IMR-90 (cell line): ENCODE data around the gene AIRE. TPM values are rescaled to one million over a fixed set of nuclear protein-coding genes. Genes with fewer than 3 reads are reported as not detected.
A peak's percentile ranks its signal among the peaks of the same experiment; 100 is the strongest.
"Not testable (repeated sequence)": the region's sequence is repeated elsewhere in the genome, so short reads cannot be mapped to it uniquely, and the experiment has no call there.

Experiments used
- ATAC-seq: fragments of 200-7000 bp; cut with Tn5 transposase; 2 replicates; pipeline ENCODE4 v1.9.1; 2020; ENCODE audit warnings: low read depth, mild to moderate bottlenecking, moderate library complexity
- BruUV-seq: library from RNA; stranded (reverse); fragments of 400-500 nt; replicated peaks from 2 replicates; lab custom pipeline; 2021; lab: Mats Ljungman, UMichigan
- CTCF ChIA-PET: fragments of 300-600 bp; formaldehyde crosslinking; extraction: SDS; loops from one replicate; lab custom pipeline; 2021; ENCODE audit warnings: antibody characterized with exemption; lab: Yijun Ruan, JAX
- POLR2A ChIA-PET: fragments of 300-600 bp; sonication (Branson Sonifier 250); formaldehyde crosslinking; loops from one replicate; lab custom pipeline; 2022; ENCODE audit warnings: antibody characterized with exemption; ENCODE audit not compliant: unreplicated experiment; lab: Charles Lee
- DNase-seq: peaks from one replicate; pipeline ENCODE4 v3.0.0; 2013
- H2AFZ ChIP-seq: replicated peaks from 2 replicates; pipeline ENCODE3; 2013; ENCODE audit warnings: low read length, mild to moderate bottlenecking; ENCODE audit not compliant: poor library complexity
- H2AK5ac ChIP-seq: 2 replicates; pipeline ENCODE4 v1.6.1; 2013; ENCODE audit warnings: low read depth, low read length, inconsistent platforms
- H2AK9ac ChIP-seq: replicated peaks from 2 replicates; pipeline ENCODE3; 2013; ENCODE audit warnings: mild to moderate bottlenecking, low read depth, low read length, moderate library complexity; ENCODE audit not compliant: poor library complexity
- H2BK120ac ChIP-seq: 2 replicates; pipeline ENCODE4 v1.6.1; 2013; ENCODE audit warnings: low read depth, low read length, inconsistent platforms
- H2BK15ac ChIP-seq: 3 replicates; pipeline ENCODE4 v1.6.1; 2013; ENCODE audit warnings: low read depth, low read length, inconsistent platforms
- H2BK20ac ChIP-seq: 2 replicates; pipeline ENCODE4 v1.6.1; 2013; ENCODE audit warnings: low read depth, mild to moderate bottlenecking, inconsistent platforms, low read length, moderate library complexity
- H2BK5ac ChIP-seq: 2 replicates; pipeline ENCODE4 v1.6.1; 2013; ENCODE audit warnings: mild to moderate bottlenecking, low read depth, low read length, inconsistent platforms; ENCODE audit not compliant: poor library complexity, severe bottlenecking
- H3K14ac ChIP-seq: replicated peaks from 2 replicates; pipeline ENCODE4 v1.6.1; 2013; ENCODE audit warnings: low read depth, low read length, inconsistent platforms
- H3K18ac ChIP-seq: 2 replicates; pipeline ENCODE4 v1.6.1; 2013; ENCODE audit warnings: low read depth, low read length, control low read depth
- H3K23ac ChIP-seq: 2 replicates; pipeline ENCODE4 v1.6.1; 2013; ENCODE audit warnings: low read depth, low read length, inconsistent platforms
- H3K27ac ChIP-seq: 2 replicates; pipeline ENCODE4 v1.5.1; 2013; ENCODE audit warnings: mild to moderate bottlenecking, control low read depth, low read length; ENCODE audit not compliant: insufficient read depth
- H3K27me3 ChIP-seq: 2 replicates; pipeline ENCODE4 v1.6.1; 2013; ENCODE audit warnings: low read length; ENCODE audit not compliant: control insufficient read depth, insufficient read depth
- H3K36me3 ChIP-seq: 2 replicates; pipeline ENCODE4 v1.6.1; 2013; ENCODE audit warnings: low read length, mixed read lengths; ENCODE audit not compliant: control insufficient read depth, insufficient read depth
- H3K4ac ChIP-seq: 2 replicates; pipeline ENCODE4 v1.6.1; 2013; ENCODE audit warnings: low read depth, low read length, inconsistent platforms
- H3K4me1 ChIP-seq: 2 replicates; pipeline ENCODE4 v1.6.1; 2013; ENCODE audit warnings: low read length, mixed read lengths; ENCODE audit not compliant: control insufficient read depth, insufficient read depth
- H3K4me2 ChIP-seq: 2 replicates; pipeline ENCODE4 v1.6.1; 2013; ENCODE audit warnings: low read depth, mild to moderate bottlenecking, control low read depth, low read length, moderate library complexity
- H3K4me3 ChIP-seq: 2 replicates; pipeline ENCODE4 v1.5.1; 2013; ENCODE audit warnings: low read depth, mild to moderate bottlenecking, control low read depth, low read length, moderate library complexity; ENCODE audit not compliant: insufficient read depth
- H3K56ac ChIP-seq: 2 replicates; pipeline ENCODE4 v1.6.1; 2013; ENCODE audit warnings: low read length, inconsistent platforms; ENCODE audit not compliant: insufficient read depth; ENCODE audit errors: extremely low read depth
- H3K79me1 ChIP-seq, 2 experiments: 2 replicates each; pipeline ENCODE4 v1.6.1; 2013; ENCODE audit warnings: low read length in 2 of 2, inconsistent platforms in 1 of 2, low read depth in 1 of 2
- H3K9ac ChIP-seq: 2 replicates; pipeline ENCODE4 v1.6.1; 2013; ENCODE audit warnings: low read depth, low read length, control low read depth
- H3K9me1 ChIP-seq: 2 replicates; pipeline ENCODE4 v1.6.1; 2013; ENCODE audit warnings: low read length, inconsistent platforms; ENCODE audit not compliant: insufficient read depth
- H3K9me3 ChIP-seq: 2 replicates; pipeline ENCODE4 v1.6.1; 2013; ENCODE audit warnings: low read length; ENCODE audit not compliant: control insufficient read depth, insufficient read depth
- H4K20me1 ChIP-seq: 2 replicates; pipeline ENCODE4 v1.6.1; 2013; ENCODE audit warnings: low read length, inconsistent platforms; ENCODE audit not compliant: insufficient read depth
- H4K5ac ChIP-seq: 2 replicates; pipeline ENCODE4 v1.6.1; 2013; ENCODE audit warnings: mild to moderate bottlenecking, low read depth, low read length, control low read depth
- H4K8ac ChIP-seq, 2 experiments: 2 replicates each; pipeline ENCODE4 v1.6.1; 2013; ENCODE audit warnings: low read depth in 2 of 2, low read length in 2 of 2, control low read depth in 1 of 2, inconsistent platforms in 1 of 2
- H4K91ac ChIP-seq: 2 replicates; pipeline ENCODE4 v1.6.1; 2013; ENCODE audit warnings: low read depth, low read length, inconsistent platforms; ENCODE audit not compliant: insufficient read depth
- MAFK ChIP-seq: IDR thresholded peaks from 2 replicates; pipeline ENCODE4 v1.6.1; 2012; ENCODE audit warnings: low read depth, low read length, improper control_type of control experiment
- NFE2L2 ChIP-seq: fragments of 150-350 bp; IDR thresholded peaks from 2 replicates; pipeline ENCODE4 v1.6.1; 2016; ENCODE audit warnings: low read depth, mild to moderate bottlenecking, low read length
- POLR2A ChIP-seq: IDR thresholded peaks from 2 replicates; pipeline ENCODE4 v1.6.1; 2012; ENCODE audit warnings: mild to moderate bottlenecking, low read depth, low read length
- WGBS, 2 experiments: methylation state at CpG; one replicate each; pipeline versions ENCODE4 v1.1.5 to v1.1.7; 2013; ENCODE audit warnings: missing lambda C conversion rate in 2 of 2; ENCODE audit not compliant: insufficient read length in 1 of 2; ENCODE audit errors: extremely low coverage in 2 of 2; 5-methylcytosine and 5-hydroxymethylcytosine counted together
- dilution Hi-C: fragments of 300-500 bp; cut with HindIII; formaldehyde crosslinking; loops from one replicate; pipeline ENCODE4 v1.14.3; 2018; ENCODE audit warnings: low sequenced_read_pairs; ENCODE audit not compliant: unreplicated experiment
- in situ Hi-C: fragments of 300-500 bp; cut with MboI; formaldehyde crosslinking; loops from 3 replicates; pipeline ENCODE4 v1.14.3; 2019; ENCODE audit warnings: low sequenced_read_pairs, inconsistent platforms, mixed read lengths
- intact Hi-C: fragments of 100-400 bp; cut with micrococcal nuclease; formaldehyde crosslinking; loops from 2 replicates; pipeline ENCODE4 v1.10.0; 2022
- polyA plus RNA-seq, 3 experiments: library from polyadenylated mRNA; depleted of rRNA; stranded (reverse); fragments of >200 nt; gene quantifications; 2 replicates each; pipeline ENCODE4 v1.2.3, GENCODE V29; 2012; ENCODE audit warnings: low replicate concordance in 1 of 3
- total RNA-seq: library from RNA; depleted of rRNA; stranded (reverse); fragments of >200 nt; gene quantifications from 2 replicates; pipeline ENCODE4 v1.2.3, GENCODE V29; 2012

The AIRE gene
- total and polyA plus RNA-seq, 2 of the 4 experiments (the other 2 are of a cell fraction), result 0.05 TPM; not detected in 1

- no peak overlapping the region for H2BK15ac ChIP-seq
- H3K27me3 ChIP-seq, result no peaks in the 10 kb centered on the region
- DNase-seq, result no peak
- H3K27ac ChIP-seq, result no peak overlapping the region
- H2BK120ac ChIP-seq, result no peak overlapping the region
- no peaks in the 10 kb centered on the region for H3K9me1 ChIP-seq
- H3K9ac ChIP-seq, result no peak overlapping the region
- no peak overlapping the region for H4K5ac ChIP-seq
- no peak for ATAC-seq
- ChIA-PET POLR2A (no interaction called here), CTCF (interaction anchor here (1.0 kb wide), 1 partner anchor 1017 kb away, joined by 3 read pairs; no protein-coding TSS in a partner anchor)
- H3K23ac ChIP-seq, result no peak overlapping the region
- H3K14ac ChIP-seq, result no peak overlapping the region
- H3K9me3 ChIP-seq, result no peaks in the 10 kb centered on the region
- H3K4ac ChIP-seq, result no peak overlapping the region
- no peak overlapping the region for H4K91ac ChIP-seq
- H4K8ac ChIP-seq, result no peak overlapping the region
- peaks cover 62% of the 10 kb centered on the region for H4K20me1 ChIP-seq
- H3K79me1 ChIP-seq, result peaks cover 16 to 47% of the 10 kb centered on the region in 2 experiments
- intact Hi-C loops, result no loop called here
- no peak overlapping the region for H2AK5ac ChIP-seq
- peaks cover 20% of the 10 kb centered on the region for H3K4me1 ChIP-seq
- peaks cover 4% of the 10 kb centered on the region; the same call in 1 of the 2 replicates for H3K36me3 ChIP-seq
- no CpG with 5 or more reads among the region's 9 CpGs for WGBS, 2 experiments
- H3K18ac ChIP-seq, result no peak overlapping the region
- no peak overlapping the region for H2BK20ac ChIP-seq
- H3K4me3 ChIP-seq, result no peak overlapping the region
- no peak overlapping the region for H2AFZ ChIP-seq
- TF ChIP-seq MAFK (no peak), NFE2L2 (no peak), POLR2A (no peak)
- no peak overlapping the region for H3K56ac ChIP-seq
- BruUV-seq, result no TSS peak
- H3K4me2 ChIP-seq, result no peak overlapping the region; the same call in 1 of the 2 replicates
- H2AK9ac ChIP-seq, result peak overlapping the region; percentile 10
- in situ Hi-C loops, result no loop called here
- dilution Hi-C loops, result no loop called here
- no peak overlapping the region for H2BK5ac ChIP-seq
These were observed 16.3 kb downstream of the AIRE start for GRCh38 chr21:44301961-44302406.

DNA sequence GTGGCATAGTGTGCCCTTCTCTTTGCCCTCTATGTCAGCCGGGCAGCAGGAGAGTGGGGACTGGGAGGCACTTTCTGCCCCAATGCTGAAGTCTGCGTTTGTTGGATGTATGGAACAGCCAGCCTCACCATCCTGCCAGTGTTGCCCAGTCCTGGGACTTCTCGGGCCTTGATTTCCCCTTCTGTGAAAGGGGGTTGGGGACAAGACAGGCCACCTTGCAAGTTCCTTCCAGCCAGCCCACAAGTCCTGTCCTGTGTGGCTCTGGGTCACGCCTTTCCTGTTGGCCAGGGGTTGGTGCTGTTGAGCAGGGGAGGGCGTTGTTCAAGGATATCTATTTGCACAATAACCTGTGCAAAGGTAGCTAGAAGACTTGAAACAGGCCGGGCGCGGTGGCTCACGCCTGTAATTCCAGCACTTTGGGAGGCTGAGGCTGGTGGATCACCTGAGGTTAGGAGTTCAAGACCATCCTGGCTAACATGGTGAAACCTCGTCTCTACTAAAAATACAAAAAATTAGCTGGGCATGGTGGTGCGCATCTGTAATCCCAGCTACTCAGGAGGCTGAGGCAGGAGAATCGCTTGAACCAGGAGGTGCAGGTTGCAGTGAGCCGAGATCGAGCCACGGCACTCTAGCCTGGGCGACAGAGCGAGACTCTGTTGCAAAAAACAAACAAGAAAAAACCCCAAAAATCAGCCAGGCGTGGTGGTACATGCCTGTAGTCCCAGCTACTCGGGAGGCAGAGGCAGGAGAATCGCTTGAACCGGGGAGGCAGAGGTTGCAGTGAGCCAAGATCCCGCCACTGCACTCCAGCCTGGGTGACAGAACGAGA, 17.1 kb downstream of the AIRE start:
- Histone ChIP-seq H3K36me3 (peaks cover 10% of the 10 kb centered on the region), H3K4me1 (peaks cover 22% of the 10 kb centered on the region), H3K79me1 (peaks cover 16 to 55% of the 10 kb centered on the region in 2 experiments), H4K20me1 (peaks cover 63% of the 10 kb centered on the region)
- H2AK5ac ChIP-seq, H3K27me3 ChIP-seq, H2BK15ac ChIP-seq, H3K27ac ChIP-seq, H2BK20ac ChIP-seq, CTCF ChIA-PET, H3K4me3 ChIP-seq, H3K23ac ChIP-seq, intact Hi-C loops, H3K14ac ChIP-seq, H2AK9ac ChIP-seq, H3K4ac ChIP-seq, H3K9ac ChIP-seq, H4K5ac ChIP-seq, POLR2A ChIA-PET, in situ Hi-C loops, H3K56ac ChIP-seq, H3K18ac ChIP-seq, H2BK5ac ChIP-seq, H3K4me2 ChIP-seq, H2AFZ ChIP-seq, DNase-seq, H3K9me1 ChIP-seq, H3K9me3 ChIP-seq, H4K8ac ChIP-seq, dilution Hi-C loops, H2BK120ac ChIP-seq, H4K91ac ChIP-seq, ATAC-seq: not testable (repeated sequence)
- WGBS, 2 experiments, result 93% methylated on average over 3 of the region's 23 CpGs; no CpG with 5 or more reads in 1 of the 2 experiments
- TSS peak; percentile 22 for BruUV-seq
